ENCODE results near the gene RIMS4. TPM values are rescaled to one million over a fixed set of nuclear protein-coding genes. Genes with fewer than 3 reads are reported as not detected.

Gene RIMS4
- total RNA-seq, 1 donor from 2014 or later = 1.3 TPM

- DNase-seq = no peak
Measured at GRCh38 chr20:44762466-44763140, 47.7 kb downstream of the RIMS4 start.

- no peak for DNase-seq
Measured at GRCh38 chr20:44761423-44761822, 48.9 kb downstream of the RIMS4 start.

GRCh38 chr20:44759595-44759994 lies 50.8 kb downstream of the RIMS4 start:
- DNase-seq = no peak

GRCh38 chr20:44758247-44759101 lies 51.9 kb downstream of the RIMS4 start:
- DNase-seq = no peak

- DNase-seq = no peak
Measured at GRCh38 chr20:44756956-44757355, 53.4 kb downstream of the RIMS4 start.

- no peak for DNase-seq
Measured at GRCh38 chr20:44756011-44756688, 54.2 kb downstream of the RIMS4 start.

GRCh38 chr20:44754554-44754953 lies 55.8 kb downstream of the RIMS4 start:
- DNase-seq = no peak

- DNase-seq = no peak
Measured at GRCh38 chr20:44752099-44752931, 58.0 kb downstream of the RIMS4 start.

- no peak for DNase-seq
Measured at GRCh38 chr20:44750081-44750805, 60.1 kb downstream of the RIMS4 start.

- DNase-seq = no peak
Measured at GRCh38 chr20:44748005-44748370, 62.4 kb downstream of the RIMS4 start.

- no peak for DNase-seq
Measured at GRCh38 chr20:44747166-44748004, 63.0 kb downstream of the RIMS4 start.

- no peak for DNase-seq
Measured at GRCh38 chr20:44746367-44747165, 63.8 kb downstream of the RIMS4 start.

- DNase-seq = no peak
Measured at GRCh38 chr20:44745598-44746366, 64.6 kb downstream of the RIMS4 start, which contains the start of gene KCNK15. Gene KCNK15, plus strand, starts transcription at chr20:44745865. Its CDS starts 46 bp downstream, at chr20:44745911.

GRCh38 chr20:44745122-44745597 lies 65.2 kb downstream of the RIMS4 start:
- no peak for DNase-seq

- DNase-seq = no peak
Measured at GRCh38 chr20:44743916-44744655, 66.3 kb downstream of the RIMS4 start.

GRCh38 chr20:44743080-44743701 lies 67.2 kb downstream of the RIMS4 start:
- DNase-seq = no peak
